Subcutaneous abdominal adipose tissue (tissue), 5 donors: Measurements from ENCODE around the gene ZSCAN5C.

Experiments
- H3K27ac ChIP-seq: one replicate; pipeline ENCODE4 v1.7.0; 2013; ENCODE audit warnings: low read depth, mild to moderate bottlenecking, inconsistent platforms, low read length, moderate library complexity
- H3K27me3 ChIP-seq, 5 donors: one replicate each; pipeline ENCODE4 v1.7.0; 2013; ENCODE audit warnings: low read length in 5 of 5, inconsistent platforms in 1 of 5; ENCODE audit not compliant: control insufficient read depth in 5 of 5, insufficient read depth in 4 of 5
- H3K36me3 ChIP-seq, 5 donors: one replicate each; pipeline ENCODE4 v1.7.0; 2013; ENCODE audit warnings: low read length in 5 of 5; ENCODE audit not compliant: control insufficient read depth in 5 of 5, insufficient read depth in 5 of 5
- H3K4me1 ChIP-seq, 5 donors: one replicate each; pipeline ENCODE4 v1.7.0; 2013; ENCODE audit warnings: low read length in 5 of 5, mild to moderate bottlenecking in 3 of 5, moderate library complexity in 1 of 5; ENCODE audit not compliant: control insufficient read depth in 5 of 5, insufficient read depth in 5 of 5
- H3K4me3 ChIP-seq, 5 donors: one replicate each; pipeline ENCODE4 v1.7.0; 2013; ENCODE audit warnings: low read length in 5 of 5, low read depth in 1 of 5
- H3K9ac ChIP-seq, 5 donors: one replicate each; pipeline ENCODE4 v1.7.0; 2013; ENCODE audit warnings: low read length in 5 of 5, mild to moderate bottlenecking in 4 of 5, moderate library complexity in 3 of 5
- H3K9me3 ChIP-seq, 5 donors: one replicate each; pipeline ENCODE4 v1.7.0; 2013; ENCODE audit warnings: low read length in 5 of 5; ENCODE audit not compliant: control insufficient read depth in 5 of 5
- donor health status: healthy.
- donor health status: healthy.
- donor health status: healthy.
- donor health status: healthy.
- donor health status: healthy.

The ZSCAN5C gene

DNA sequence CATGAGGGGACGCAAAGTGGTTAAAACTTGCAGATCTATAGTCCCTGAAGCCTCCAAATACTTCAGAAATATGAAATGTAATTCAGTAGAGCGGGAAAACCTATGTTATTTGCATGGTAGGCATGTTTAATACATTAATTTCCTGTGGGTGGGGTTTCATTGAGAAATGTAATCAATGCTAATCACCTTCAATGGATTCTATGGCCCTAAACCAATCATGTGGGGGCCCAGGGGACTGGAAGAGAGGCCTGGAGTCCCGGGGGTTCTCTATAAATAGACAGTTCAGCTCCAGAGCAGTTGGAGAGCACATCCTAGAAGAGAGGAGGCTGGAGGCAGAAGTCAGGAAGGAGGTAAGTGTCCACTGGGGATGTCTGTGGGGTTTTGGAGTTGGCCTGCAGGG lies at the start of gene ZSCAN5C:
Gene ZSCAN5C, plus strand, starts transcription at position 301 of the 400 bp plus-strand sequence. CDS start 3,641 bp downstream, outside the sequence.
- no peaks in the 10 kb centered on the region for H3K9me3 ChIP-seq

GRCh38 chr19:56152644-56153043 lies 49.4 kb upstream of the ZSCAN5C start:
- Histone ChIP-seq H3K36me3 (peaks cover 0 to 37% (median 31%) of the 10 kb centered on the region in 5 donors), H3K4me3 (no peak overlapping the region), H3K4me1 (peaks cover 0 to 19% (median 4%) of the 10 kb centered on the region in 5 donors), H3K27me3 (no peaks in the 10 kb centered on the region), H3K9ac (no peak overlapping the region), H3K9me3 (no peaks in the 10 kb centered on the region), H3K27ac (no peak overlapping the region)

More for the DNA sequence above, at the start of gene ZSCAN5C:
- H3K4me1 ChIP-seq = no peaks in the 10 kb centered on the region
- H3K4me3 ChIP-seq = no peak within 1 kb of the TSS
- H3K27me3 ChIP-seq = no peaks in the 10 kb centered on the region
- H3K27ac ChIP-seq = no peak within 1 kb of the TSS
- no peaks in the 10 kb centered on the region for H3K36me3 ChIP-seq
- no peak within 1 kb of the TSS for H3K9ac ChIP-seq

DNA sequence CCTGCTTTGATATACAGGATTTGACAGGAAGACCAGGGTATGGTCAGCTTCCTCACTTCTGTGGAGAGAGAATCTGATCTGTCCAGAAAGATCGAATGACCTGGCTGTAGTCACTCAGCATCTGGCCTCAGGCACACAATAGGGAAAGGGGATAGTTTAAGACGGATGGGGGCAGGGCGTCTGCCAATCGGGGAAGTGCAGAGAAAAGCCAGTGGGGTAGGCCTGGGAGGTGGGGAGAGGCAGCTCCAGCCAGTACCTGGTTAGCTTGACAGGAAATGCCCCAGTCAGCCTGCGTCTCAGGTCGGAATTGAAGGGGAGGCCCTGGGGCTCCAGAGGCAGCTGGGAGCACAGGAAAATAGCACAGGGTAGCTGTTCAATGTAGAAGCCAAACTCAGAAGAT lies 48.6 kb upstream of the ZSCAN5C start:
- H3K36me3 ChIP-seq = peaks cover 0 to 31% (median 28%) of the 10 kb centered on the region in 5 donors
- no peak overlapping the region for H3K27ac ChIP-seq
- H3K4me3 ChIP-seq = no peak overlapping the region
- no peaks in the 10 kb centered on the region for H3K27me3 ChIP-seq
- peaks cover 0 to 19% (median 4%) of the 10 kb centered on the region in 5 donors for H3K4me1 ChIP-seq
- no peaks in the 10 kb centered on the region for H3K9me3 ChIP-seq
- no peak overlapping the region for H3K9ac ChIP-seq

- Histone ChIP-seq H3K36me3 (peaks cover 0 to 40% (median 36%) of the 10 kb centered on the region in 5 donors), H3K4me3 (no peak overlapping the region), H3K27ac (no peak overlapping the region), H3K4me1 (peaks cover 0 to 19% (median 4%) of the 10 kb centered on the region in 5 donors), H3K27me3 (no peaks in the 10 kb centered on the region), H3K9me3 (no peaks in the 10 kb centered on the region), H3K9ac (no peak overlapping the region)
Observed at GRCh38 chr19:56155124-56155687, 46.9 kb upstream of the ZSCAN5C start.

DNA sequence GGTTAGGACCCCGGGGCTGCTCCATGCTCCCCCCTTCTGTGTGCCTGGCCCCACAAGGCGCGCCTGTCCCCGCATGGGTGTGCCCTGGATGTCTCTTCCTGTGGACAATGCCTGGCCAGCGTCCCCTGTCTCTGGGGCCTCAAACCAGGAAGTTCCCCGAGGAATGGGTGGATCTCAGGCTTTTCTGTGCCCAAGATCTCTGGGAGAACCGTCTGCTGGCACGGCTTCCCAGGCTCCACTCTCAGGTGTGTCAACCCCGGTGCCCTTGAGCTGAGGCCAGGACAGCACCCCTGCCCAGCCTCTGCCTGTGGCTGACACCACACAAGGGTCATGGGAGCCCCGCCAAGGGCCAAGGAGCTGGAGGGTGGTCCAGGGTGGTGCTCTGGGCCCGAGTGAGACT lies 45.3 kb upstream of the ZSCAN5C start:
- no peak overlapping the region for H3K27ac ChIP-seq
- H3K9ac ChIP-seq = peak overlapping the region in 4 of 5 donors; percentile 14 to 42 (median 30)

GRCh38 chr19:56158170-56158757 lies 43.8 kb upstream of the ZSCAN5C start:
- H3K27ac ChIP-seq = no peak overlapping the region
- H3K4me1 ChIP-seq = peaks cover 0 to 18% (median 4%) of the 10 kb centered on the region in 5 donors
- no peak overlapping the region for H3K9ac ChIP-seq
- no peaks in the 10 kb centered on the region for H3K9me3 ChIP-seq
- H3K27me3 ChIP-seq = no peaks in the 10 kb centered on the region
- H3K4me3 ChIP-seq = no peak overlapping the region
- H3K36me3 ChIP-seq = peaks cover 0 to 49% (median 46%) of the 10 kb centered on the region in 5 donors

More for the DNA sequence above, 45.3 kb upstream of the ZSCAN5C start:
- Histone ChIP-seq H3K27me3 (no peaks in the 10 kb centered on the region), H3K4me3 (no peak overlapping the region), H3K36me3 (peaks cover 0 to 49% (median 46%) of the 10 kb centered on the region in 5 donors), H3K4me1 (peaks cover 0 to 19% (median 4%) of the 10 kb centered on the region in 5 donors), H3K9me3 (no peaks in the 10 kb centered on the region)

- H3K36me3 ChIP-seq = peaks cover 0 to 47% (median 44%) of the 10 kb centered on the region in 5 donors
- no peak overlapping the region for H3K4me3 ChIP-seq
- no peak overlapping the region for H3K27ac ChIP-seq
- H3K27me3 ChIP-seq = no peaks in the 10 kb centered on the region
- H3K9ac ChIP-seq = no peak overlapping the region
- H3K4me1 ChIP-seq = peaks cover 0 to 17% (median 4%) of the 10 kb centered on the region in 5 donors
- no peaks in the 10 kb centered on the region for H3K9me3 ChIP-seq
Observed at GRCh38 chr19:56159009-56159559, 43.0 kb upstream of the ZSCAN5C start.

- Histone ChIP-seq H3K27ac (no peak overlapping the region), H3K36me3 (peaks cover 0 to 47% (median 41%) of the 10 kb centered on the region in 5 donors), H3K4me3 (no peak overlapping the region)
Observed at GRCh38 chr19:56159622-56160271, 42.3 kb upstream of the ZSCAN5C start.

DNA sequence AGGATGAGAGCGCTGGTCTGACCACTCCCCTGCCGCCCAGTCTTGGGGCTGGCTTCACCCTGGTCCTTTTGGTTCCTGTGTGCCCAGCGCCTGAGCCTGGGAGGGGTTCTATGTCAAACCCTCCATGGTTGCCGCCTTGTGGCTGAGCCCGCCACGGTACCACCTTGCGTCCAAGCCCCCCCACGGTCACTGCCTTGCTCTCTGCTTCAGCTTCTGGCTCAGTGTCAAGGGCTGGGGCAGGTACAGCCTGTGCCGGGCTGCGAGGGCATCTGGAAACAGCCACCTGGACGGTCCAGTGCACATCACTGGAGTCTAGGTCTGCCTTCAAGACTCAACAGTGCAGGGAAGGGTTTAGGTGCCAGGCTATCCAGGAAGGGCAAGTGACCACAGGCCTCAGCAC lies 40.5 kb upstream of the ZSCAN5C start:
- H3K4me1 ChIP-seq = peaks cover 0 to 10% (median under 1%) of the 10 kb centered on the region in 5 donors
- no peak overlapping the region for H3K4me3 ChIP-seq
- no peak overlapping the region for H3K27ac ChIP-seq
- no peak overlapping the region for H3K9ac ChIP-seq
- H3K36me3 ChIP-seq = peaks cover 0 to 36% (median 29%) of the 10 kb centered on the region in 5 donors
- no peaks in the 10 kb centered on the region for H3K27me3 ChIP-seq
- no peaks in the 10 kb centered on the region for H3K9me3 ChIP-seq

More at GRCh38 chr19:56159622-56160271, 42.3 kb upstream of the ZSCAN5C start:
- no peaks in the 10 kb centered on the region for H3K9me3 ChIP-seq
- no peaks in the 10 kb centered on the region for H3K27me3 ChIP-seq
- H3K4me1 ChIP-seq = peaks cover 0 to 17% (median 4%) of the 10 kb centered on the region in 5 donors
- no peak overlapping the region for H3K9ac ChIP-seq

DNA sequence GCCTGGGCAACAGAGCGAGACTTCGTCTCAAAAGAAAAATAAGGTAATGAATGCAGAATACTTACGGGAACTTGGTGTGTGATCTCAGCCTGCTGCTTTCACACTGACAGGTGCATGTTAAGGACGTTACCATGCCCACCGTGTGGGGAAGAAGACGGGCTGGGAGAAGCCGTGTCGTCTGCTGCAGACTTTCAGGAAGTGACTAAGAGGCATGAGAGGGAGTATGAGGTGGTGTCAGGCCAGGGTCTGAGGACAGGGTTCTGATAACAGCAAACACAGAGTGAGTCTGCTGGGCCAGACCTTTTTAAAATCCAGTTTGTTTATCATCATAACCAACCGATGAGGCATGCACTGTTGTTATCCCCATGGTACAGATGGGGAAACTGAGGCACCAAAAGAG lies 39.8 kb upstream of the ZSCAN5C start:
- H3K27ac ChIP-seq = no peak overlapping the region
- no peaks in the 10 kb centered on the region for H3K27me3 ChIP-seq
- peaks cover 0 to 30% (median 28%) of the 10 kb centered on the region in 5 donors for H3K36me3 ChIP-seq
- no peak overlapping the region for H3K9ac ChIP-seq
- H3K4me3 ChIP-seq = no peak overlapping the region
- no peaks in the 10 kb centered on the region for H3K9me3 ChIP-seq
- peaks cover 0 to 3% (median 0%) of the 10 kb centered on the region in 5 donors for H3K4me1 ChIP-seq
